Spleen (tissue), 11 donors: ENCODE data around the gene PSORS1C2. TPM values are rescaled to one million over a fixed set of nuclear protein-coding genes. Genes with fewer than 3 reads are reported as not detected.
A peak's percentile ranks its signal among the peaks of the same experiment; 100 is the strongest.

ENCODE experiments used
- DNase-seq: peaks from one replicate; pipeline ENCODE4 v3.0.0-alpha.2; 2020
- H3K27ac ChIP-seq, 8 donors: fragments of 200-600 bp; sonication (generic) in 7 of 8; 1 replicate in 4 of 8; 2 replicates in 4 of 8; pipeline versions ENCODE4 v1.5.0 to v1.8.0; 2016 to 2021; ENCODE audit warnings: inconsistent platforms in 4 of 8, mild to moderate bottlenecking in 4 of 8, moderate library complexity in 1 of 8
- H3K27me3 ChIP-seq, 7 donors: fragments of 200-600 bp; sonication (generic) in 6 of 7; replicated peaks in 1 of 7; 1 replicate in 4 of 7; 2 replicates in 3 of 7; pipeline versions ENCODE4 v1.5.0 to v1.8.0; 2016 to 2021; ENCODE audit warnings: inconsistent platforms in 3 of 7, mild to moderate bottlenecking in 1 of 7
- H3K36me3 ChIP-seq, 6 donors: fragments of 200-600 bp; sonication (generic) in 5 of 6; 1 replicate in 4 of 6; 2 replicates in 2 of 6; pipeline versions ENCODE4 v1.5.0 to v1.8.0; 2016 to 2021; ENCODE audit warnings: inconsistent platforms in 2 of 6
- H3K4me1 ChIP-seq, 6 donors: fragments of 200-600 bp; sonication (generic) in 5 of 6; 1 replicate in 3 of 6; 2 replicates in 3 of 6; pipeline versions ENCODE4 v1.5.0 to v1.8.0; 2016 to 2021; ENCODE audit warnings: inconsistent platforms in 3 of 6
- H3K4me3 ChIP-seq, 8 donors: fragments of 200-600 bp; sonication (generic) in 7 of 8; 1 replicate in 4 of 8; 2 replicates in 4 of 8; pipeline versions ENCODE4 v1.5.0 to v1.8.0; 2016 to 2021; ENCODE audit warnings: inconsistent platforms in 4 of 8, mild to moderate bottlenecking in 4 of 8, moderate library complexity in 2 of 8
- H3K9me3 ChIP-seq, 8 donors: fragments of 200-600 bp; sonication (generic) in 7 of 8; 1 replicate in 4 of 8; 2 replicates in 4 of 8; pipeline versions ENCODE4 v1.5.0 to v1.8.0; 2016 to 2021; ENCODE audit warnings: inconsistent platforms in 4 of 8
- CTCF ChIP-seq, 11 experiments: fragments of 200-600 bp in 7 of 11; fragments of 450-650 bp in 4 of 11; sonication (generic) in 4 of 11; IDR thresholded peaks in 8 of 11; conservative IDR thresholded peaks in 3 of 11; 1 replicate in 7 of 11; 2 replicates in 4 of 11; pipeline versions ENCODE4 v1.4.0 to v1.8.0; 2016 to 2021; ENCODE audit warnings: antibody characterized with exemption in 11 of 11, inconsistent platforms in 4 of 11, mild to moderate bottlenecking in 1 of 11
- POLR2A ChIP-seq, 3 donors: fragments of 450-650 bp; IDR thresholded peaks; one replicate each; pipeline ENCODE4 v1.5.1; 2017; ENCODE audit warnings: antibody characterized with exemption in 3 of 3, mild to moderate bottlenecking in 1 of 3
- POLR2AphosphoS5 ChIP-seq, 3 donors: sonication (generic); formaldehyde crosslinking; IDR thresholded peaks; one replicate each; pipeline ENCODE4 v1.5.1; 2017; ENCODE audit warnings: antibody characterized with exemption in 3 of 3
- WGBS, 5 donors: extraction: QIAGEN DNeasy Blood & Tissue Kit in 3 of 5; methylation state at CpG; one replicate each; pipeline versions ENCODE4 v1.1.5 to v1.1.7; 2013 to 2018; 5-methylcytosine and 5-hydroxymethylcytosine counted together
- intact Hi-C: fragments of 100-400 bp; cut with DNase I; formaldehyde crosslinking; loops from one replicate; pipeline ENCODE4 v1.15.0; 2023; ENCODE audit warnings: low total_unique reads
- polyA plus RNA-seq, 3 donors: library from polyadenylated mRNA; stranded (reverse); fragments of 200-250 nt; gene quantifications; one replicate each; pipeline ENCODE4 v1.2.1, GENCODE V29; 2013
- total RNA-seq, 7 donors: library from RNA; depleted of rRNA in 3 of 7; stranded (reverse); fragments of >200 nt in 3 of 7; fragmentation: NEBNext Ultra II Directional in 4 of 7; extraction: Animal tissue kit (Norgen Biotek cat#: 25700) in 4 of 7; gene quantifications; one replicate each; pipeline versions ENCODE4 v1.1.0 to v1.2.1, GENCODE V29; 2016 to 2021
- donor health status: healthy with polysubstance abuse.
- donor health status: DM: no; HTN: no; CAD: no; lungs with moderate emphysema.
- donor health status: DM: no; HTN: no; CAD: no.
- donor health status: Bipolar disorder and iron deficiency.
- donor health status: healthy.
- donor health status: DM: no; HTN: no; CAD: no.
- donor health status: DM: yes; HTN: yes; CAD: no.

PSORS1C2 gene
- total and polyA plus RNA-seq, 10 donors, result not detected

GRCh38 chr6:31158863-31159855, 20.3 kb upstream of the PSORS1C2 start:
- intact Hi-C loops, result no loop called here
- peaks cover 11 to 38% (median 25%) of the 10 kb centered on the region in 6 donors for H3K4me1 ChIP-seq
- peak overlapping the region; percentile 63 to 94 (median 84) for H3K4me3 ChIP-seq
- H3K27ac ChIP-seq, result peak overlapping the region in 5 of 8 donors; percentile 79 to 90 (median 84)
- H3K36me3 ChIP-seq, result peaks cover 0 to 45% (median 4%) of the 10 kb centered on the region in 6 donors
- TF ChIP-seq CTCF (IDR thresholded peaks at IDR 0.05 in 8 of 11, conservative IDR thresholded peaks at IDR 0.05 in 3 of 11), result no peak
- TF ChIP-seq POLR2A (IDR thresholded peaks at IDR 0.05), result no peak
- TF ChIP-seq POLR2AphosphoS5 (IDR thresholded peaks at IDR 0.05), result no peak
- no peaks in the 10 kb centered on the region for H3K9me3 ChIP-seq
- DNase-seq, result peak; percentile 79
- H3K27me3 ChIP-seq, result no peaks in the 10 kb centered on the region
- 3 to 26% (median 21%) methylated on average over 21 to 35 of the region's 35 CpGs for WGBS, 5 donors

- H3K9me3 ChIP-seq, result no peaks in the 10 kb centered on the region
- TF ChIP-seq POLR2AphosphoS5 (IDR thresholded peaks at IDR 0.05) (peak; percentile 74 to 86 (median 85)), CTCF (IDR thresholded peaks at IDR 0.05 in 8 of 11, conservative IDR thresholded peaks at IDR 0.05 in 3 of 11) (peak in 3 of 11 experiments; percentile 17 to 46 (median 31)), POLR2A (IDR thresholded peaks at IDR 0.05) (peak in 1 of 3 donors; percentile 32)
- no peaks in the 10 kb centered on the region for H3K27me3 ChIP-seq
- H3K27ac ChIP-seq, result peak within 1 kb of the TSS; percentile 42 to 90 (median 79)
- H3K36me3 ChIP-seq, result peaks cover 0 to 52% (median 7%) of the 10 kb centered on the region in 6 donors
- peak; percentile 99 for DNase-seq
- WGBS, 5 donors, result 0 to 1% (median 0%) methylated on average over 47 to 65 of the region's 65 CpGs
- H3K4me1 ChIP-seq, result peaks cover 11 to 38% (median 25%) of the 10 kb centered on the region in 6 donors
- peak within 1 kb of the TSS; percentile 63 to 94 (median 84) for H3K4me3 ChIP-seq
- intact Hi-C loops, result no loop called here
Observed at GRCh38 chr6:31158140-31158862, 19.4 kb upstream of the PSORS1C2 start, which contains the start of gene TCF19. Gene TCF19 (plus strand): TSS chr6:31158589. CDS start chr6:31159470, 881 bp downstream.

- 11 to 16% (median 14%) methylated on average over 14 of the region's 14 CpGs for WGBS, 5 donors
- DNase-seq, result no peak
- TF ChIP-seq POLR2A (IDR thresholded peaks at IDR 0.05) (no peak), CTCF (IDR thresholded peaks at IDR 0.05 in 8 of 11, conservative IDR thresholded peaks at IDR 0.05 in 3 of 11) (no peak), POLR2AphosphoS5 (IDR thresholded peaks at IDR 0.05) (no peak)
- peaks cover 0 to 52% (median 7%) of the 10 kb centered on the region in 6 donors for H3K36me3 ChIP-seq
- intact Hi-C loops, result no loop called here
- no peaks in the 10 kb centered on the region for H3K27me3 ChIP-seq
- H3K9me3 ChIP-seq, result no peaks in the 10 kb centered on the region
- H3K4me1 ChIP-seq, result peaks cover 11 to 38% (median 25%) of the 10 kb centered on the region in 6 donors
- peak within 1 kb of the TSS; percentile 42 to 90 (median 79) for H3K27ac ChIP-seq
- H3K4me3 ChIP-seq, result peak within 1 kb of the TSS; percentile 63 to 94 (median 84)
Observed at GRCh38 chr6:31157513-31158139, 18.8 kb upstream of the PSORS1C2 start, which contains the start of gene CCHCR1. Gene CCHCR1 (minus strand): TSS chr6:31157802. CDS start chr6:31157600, 202 bp downstream.
